ENCODE results near the gene NUDT9.
"Not testable (repeated sequence)": the region's sequence is repeated elsewhere in the genome, so short reads cannot be mapped to it uniquely, and the experiment has no call there.

Gene NUDT9

GRCh38 chr4:87414816-87415215 is 7.6 kb upstream of the NUDT9 start:
- DNase-seq (ENCODE audit: low spot score) = no peak
- no peak for TF ChIP-seq CTCF (IDR thresholded peaks at IDR 0.05; ENCODE audit: extremely low read depth, missing control alignments)

GRCh38 chr4:87416965-87417364 is 5.4 kb upstream of the NUDT9 start:
- TF ChIP-seq CTCF (IDR thresholded peaks at IDR 0.05; ENCODE audit: extremely low read depth, missing control alignments) = no peak
- DNase-seq (ENCODE audit: low spot score) = no peak

DNA sequence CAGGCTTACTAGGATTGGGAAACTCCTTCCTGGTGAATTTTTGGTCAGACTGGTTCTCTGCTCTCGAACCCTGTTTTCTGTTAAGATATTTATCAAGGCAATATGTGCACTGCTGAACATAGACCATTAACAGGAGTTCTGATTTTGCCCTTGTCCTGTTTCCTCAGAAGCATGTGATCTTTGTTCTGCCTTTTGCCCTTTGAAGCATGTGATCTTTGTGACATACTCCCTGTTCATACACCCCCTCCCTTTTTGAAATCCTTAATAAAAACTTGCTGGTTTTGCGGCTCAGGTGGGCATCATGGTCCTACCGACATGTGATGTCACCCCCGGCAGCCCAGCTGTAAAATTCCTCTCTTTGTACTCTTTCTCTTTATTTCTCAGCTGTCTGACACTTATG is 4.0 kb upstream of the NUDT9 start:
- DNase-seq (ENCODE audit: low spot score) = not testable (repeated sequence)

GRCh38 chr4:87419578-87420249 is 2.7 kb upstream of the NUDT9 start:
- no peak for TF ChIP-seq CTCF (IDR thresholded peaks at IDR 0.05; ENCODE audit: extremely low read depth, missing control alignments)
- no peak for DNase-seq (ENCODE audit: low spot score)

GRCh38 chr4:87420276-87420830 is 2.0 kb upstream of the NUDT9 start:
- TF ChIP-seq CTCF (IDR thresholded peaks at IDR 0.05; ENCODE audit: extremely low read depth, missing control alignments) = no peak
- no peak for DNase-seq (ENCODE audit: low spot score)

DNA sequence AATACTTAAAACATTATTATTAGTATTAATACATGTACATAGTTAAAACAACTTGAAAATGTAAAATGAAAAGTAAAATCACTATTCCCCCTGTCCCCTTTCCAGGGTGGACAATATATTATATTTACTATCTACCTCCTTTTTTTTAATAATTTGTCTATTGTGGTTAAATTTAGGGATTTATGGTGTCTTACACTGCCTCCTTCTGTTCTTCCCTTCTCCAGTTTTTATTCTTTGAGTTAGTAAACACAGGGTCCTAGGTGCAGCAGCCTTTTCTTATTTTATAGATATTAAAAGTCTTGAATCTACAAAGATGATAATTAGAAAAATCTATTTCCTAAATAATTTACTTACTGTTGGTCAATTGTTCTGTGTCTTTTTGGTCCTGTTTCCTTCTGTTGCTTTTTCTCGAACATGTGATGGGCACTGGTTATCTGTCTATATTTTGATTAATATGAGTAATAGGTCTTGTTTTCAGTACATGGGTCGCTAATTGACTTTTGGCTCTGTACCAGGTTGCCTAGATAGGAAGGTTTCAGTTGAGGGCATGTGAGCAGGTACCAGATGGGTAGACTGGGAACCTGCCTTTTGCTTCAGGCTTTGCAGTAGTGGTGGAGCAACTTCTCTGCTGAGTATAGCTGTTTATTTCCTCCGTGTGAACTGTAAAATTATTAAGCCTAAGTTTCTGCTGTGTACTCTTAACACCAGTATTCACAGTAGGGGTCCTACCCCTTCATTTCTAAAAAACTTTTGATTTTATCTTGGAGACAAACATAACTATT is 1.1 kb downstream of the NUDT9 start:
- TF ChIP-seq CTCF (IDR thresholded peaks at IDR 0.05; ENCODE audit: extremely low read depth, missing control alignments) = no peak
- no peak for DNase-seq (ENCODE audit: low spot score)

DNA sequence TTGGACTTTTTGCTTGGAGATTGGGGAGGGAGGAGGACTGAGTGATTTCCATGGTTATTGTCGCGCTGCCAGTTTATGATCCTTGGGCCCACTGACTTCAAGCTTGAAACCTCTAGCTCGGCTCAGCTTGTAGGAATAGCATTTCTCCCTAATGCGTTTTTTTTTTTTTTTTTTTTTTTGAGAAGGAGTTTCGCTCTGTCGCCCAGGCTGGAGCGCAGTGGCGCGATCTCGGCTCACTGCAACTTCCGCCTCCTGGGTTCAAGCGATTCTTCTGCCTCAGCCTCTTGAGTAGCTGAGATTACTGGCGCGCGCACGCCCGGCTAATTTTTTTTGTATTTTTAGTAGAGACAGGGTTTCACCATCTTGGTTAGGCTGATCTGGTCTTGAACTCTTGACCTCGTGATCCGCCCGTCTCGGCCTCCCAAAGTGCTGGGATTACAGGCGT is 1.7 kb downstream of the NUDT9 start:
- DNase-seq (ENCODE audit: low spot score) = not testable (repeated sequence)

DNA sequence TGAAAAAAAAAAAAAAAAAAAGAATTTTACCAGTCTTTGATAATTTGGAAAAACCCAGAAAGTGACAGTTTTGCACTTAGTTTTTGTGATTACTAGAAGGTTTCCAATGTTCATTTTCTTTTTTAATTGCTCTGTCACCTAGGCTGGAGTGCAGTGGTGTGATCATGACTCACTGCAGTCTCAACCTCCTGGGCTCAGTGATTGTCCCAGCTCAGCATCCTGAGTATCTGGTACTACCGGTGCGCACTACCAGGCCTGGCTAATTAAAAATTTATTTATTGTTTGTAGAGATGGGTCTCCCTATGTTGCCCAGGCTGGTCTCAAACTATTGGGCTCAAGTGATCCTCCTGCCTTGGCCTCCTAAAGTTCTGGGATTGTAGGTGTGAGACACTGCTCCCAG is 3.3 kb downstream of the NUDT9 start:
- TF ChIP-seq CTCF (IDR thresholded peaks at IDR 0.05; ENCODE audit: extremely low read depth, missing control alignments) = no peak
- DNase-seq (ENCODE audit: low spot score) = no peak

Measured in GM20000 (cell line).